Measurements from ENCODE around the gene DAND5. TPM values are rescaled to one million over a fixed set of nuclear protein-coding genes. Genes with fewer than 3 reads are reported as not detected.

Gene DAND5, protein sequence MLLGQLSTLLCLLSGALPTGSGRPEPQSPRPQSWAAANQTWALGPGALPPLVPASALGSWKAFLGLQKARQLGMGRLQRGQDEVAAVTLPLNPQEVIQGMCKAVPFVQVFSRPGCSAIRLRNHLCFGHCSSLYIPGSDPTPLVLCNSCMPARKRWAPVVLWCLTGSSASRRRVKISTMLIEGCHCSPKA
- not detected for polyA plus RNA-seq (ENCODE audit: low read depth in 6 of 6)

DNA sequence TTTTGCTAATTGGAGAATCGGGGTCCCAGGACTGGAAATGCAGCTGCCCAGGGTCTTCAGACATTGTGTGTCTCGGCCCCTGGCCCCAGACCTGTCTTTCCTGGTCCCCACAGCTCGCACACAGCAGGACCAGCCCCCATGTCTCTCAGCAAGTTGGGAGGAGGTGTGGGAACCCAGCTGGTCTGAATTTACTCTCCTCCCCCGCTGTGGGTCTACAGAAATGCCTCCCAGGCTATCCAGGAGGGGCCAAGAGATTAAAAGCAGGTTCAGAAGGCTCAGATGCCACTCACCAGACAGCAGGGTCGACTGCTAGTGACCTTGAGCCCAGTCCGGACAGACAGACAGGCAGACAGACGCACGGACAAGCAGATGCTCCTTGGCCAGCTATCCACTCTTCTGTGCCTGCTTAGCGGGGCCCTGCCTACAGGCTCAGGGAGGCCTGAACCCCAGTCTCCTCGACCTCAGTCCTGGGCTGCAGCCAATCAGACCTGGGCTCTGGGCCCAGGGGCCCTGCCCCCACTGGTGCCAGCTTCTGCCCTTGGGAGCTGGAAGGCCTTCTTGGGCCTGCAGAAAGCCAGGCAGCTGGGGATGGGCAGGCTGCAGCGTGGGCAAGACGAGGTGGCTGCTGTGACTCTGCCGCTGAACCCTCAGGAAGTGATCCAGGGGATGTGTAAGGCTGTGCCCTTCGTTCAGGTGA is at the start of gene DAND5:
TSS of gene DAND5 (plus strand) at position 285 of the 697 bp plus-strand sequence. CDS start at position 370, 85 bp downstream.
- no peaks in the 10 kb centered on the region for H3K27me3 Mint-ChIP-seq
- DNase-seq = no peak
- H3K36me3 Mint-ChIP-seq = no peaks in the 10 kb centered on the region
- no peak for ATAC-seq (ENCODE audit: low read depth in 2 of 2)
- H3K4me3 Mint-ChIP-seq = peak within 1 kb of the TSS in 2 of 8 donors; percentile 5 to 39
- H3K27ac Mint-ChIP-seq = no peak within 1 kb of the TSS
- H3K4me1 Mint-ChIP-seq = peaks cover 8 to 12% (median 8%) of the 10 kb centered on the region in 3 donors
- H3K9me3 Mint-ChIP-seq = no peaks in the 10 kb centered on the region

DNA sequence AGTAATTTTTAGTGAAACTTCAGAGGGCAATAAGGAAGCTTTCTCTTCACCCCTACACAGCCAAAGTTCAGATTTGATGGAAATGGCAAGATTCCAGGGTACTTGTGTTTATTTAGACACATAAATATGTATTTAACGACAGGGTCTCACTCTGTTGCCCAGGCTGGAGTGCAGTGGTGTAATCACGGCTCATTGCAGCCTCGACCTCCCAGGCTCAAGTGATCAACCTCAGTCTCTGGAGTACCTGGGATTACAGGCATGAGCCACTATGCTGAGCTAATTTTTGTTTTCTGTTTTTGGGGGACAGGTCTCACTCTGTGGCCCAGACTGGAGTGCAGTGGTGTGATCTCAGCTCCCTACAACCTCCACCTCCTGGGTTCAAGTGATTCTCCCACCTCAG is 48.3 kb upstream of the DAND5 start:
- no peak overlapping the region for H3K4me3 Mint-ChIP-seq
- no peak for DNase-seq
- H3K4me1 Mint-ChIP-seq = peaks cover 12 to 14% (median 12%) of the 10 kb centered on the region in 3 donors
- H3K27ac Mint-ChIP-seq = peak overlapping the region in 3 of 6 donors; percentile 67 to 95 (median 94)
- no peak for ATAC-seq (ENCODE audit: low read depth in 2 of 2)
- H3K36me3 Mint-ChIP-seq = peaks cover 5 to 9% of the 10 kb centered on the region in 2 donors
- H3K9me3 Mint-ChIP-seq = no peaks in the 10 kb centered on the region
- no peaks in the 10 kb centered on the region for H3K27me3 Mint-ChIP-seq

DNA sequence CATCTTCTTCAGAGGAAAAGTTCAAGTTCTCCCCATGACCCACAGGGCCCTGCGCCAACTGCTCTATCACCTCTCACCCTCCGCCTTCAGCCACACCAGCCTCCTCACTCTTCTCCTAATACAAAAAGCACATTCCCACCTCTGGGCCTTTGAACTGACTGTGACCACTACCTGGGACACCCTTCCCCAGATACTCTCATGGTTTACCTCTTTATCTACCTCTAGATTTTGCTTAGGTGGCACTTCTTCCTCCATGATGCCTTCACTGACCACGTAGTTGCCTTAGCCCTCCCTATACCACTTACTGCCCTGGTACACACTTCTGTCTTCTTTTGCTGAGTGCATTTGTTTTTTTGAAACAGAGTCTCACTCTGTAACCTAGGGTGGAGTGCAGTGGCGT is 46.4 kb upstream of the DAND5 start:
- Mint-ChIP-seq H3K4me3 (peak overlapping the region in 1 of 8 donors; percentile 19), H3K27me3 (no peaks in the 10 kb centered on the region), H3K9me3 (no peaks in the 10 kb centered on the region), H3K4me1 (peaks cover 12 to 17% (median 12%) of the 10 kb centered on the region in 3 donors), H3K36me3 (peaks cover 5 to 9% of the 10 kb centered on the region in 2 donors), H3K27ac (peak overlapping the region in 1 of 6 donors; percentile 82)
- no peak for DNase-seq
- no peak for ATAC-seq (ENCODE audit: low read depth in 2 of 2)

DNA sequence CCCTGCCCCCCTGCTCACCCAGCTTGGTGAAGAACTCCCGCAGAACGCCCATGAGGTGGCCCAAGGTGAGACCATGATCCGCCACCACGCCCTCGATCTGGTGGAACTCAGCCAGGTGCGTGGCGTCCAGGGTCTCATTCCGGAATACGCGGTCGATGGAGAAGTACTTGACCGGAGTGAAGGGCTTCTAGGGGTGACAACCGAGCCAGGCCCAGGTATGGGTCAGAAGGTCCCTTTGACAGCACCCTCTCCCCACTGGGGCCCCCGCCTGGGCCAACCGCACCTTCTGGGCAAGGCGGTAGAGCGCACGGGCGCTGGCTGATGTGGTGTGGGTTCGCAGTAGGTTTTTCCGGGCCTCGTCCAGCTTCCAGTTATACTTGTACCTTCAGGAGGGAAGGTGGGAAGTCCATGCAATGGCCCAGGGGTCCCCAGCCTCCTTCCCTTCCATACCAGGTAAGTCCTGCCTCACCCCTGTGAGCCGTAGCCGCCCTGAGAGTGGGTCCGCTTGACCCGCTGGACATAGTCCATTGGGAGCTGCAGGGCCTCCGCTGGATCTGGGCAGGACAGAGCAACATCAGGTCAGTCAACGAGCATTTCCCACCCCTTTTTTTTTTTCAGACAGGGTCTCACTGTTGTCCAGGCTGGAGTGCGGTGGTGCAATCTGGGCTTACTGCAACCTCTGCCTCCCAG is 44.6 kb upstream of the DAND5 start:
- no peak overlapping the region for H3K27ac Mint-ChIP-seq
- H3K4me1 Mint-ChIP-seq = peaks cover 0 to 16% (median 3%) of the 10 kb centered on the region in 3 donors
- ATAC-seq (ENCODE audit: low read depth in 2 of 2) (no peak), DNase-seq (no peak)
- no peaks in the 10 kb centered on the region for H3K27me3 Mint-ChIP-seq
- H3K4me3 Mint-ChIP-seq = no peak overlapping the region
- no peaks in the 10 kb centered on the region for H3K9me3 Mint-ChIP-seq
- peaks cover 9 to 10% of the 10 kb centered on the region in 2 donors for H3K36me3 Mint-ChIP-seq

DNA sequence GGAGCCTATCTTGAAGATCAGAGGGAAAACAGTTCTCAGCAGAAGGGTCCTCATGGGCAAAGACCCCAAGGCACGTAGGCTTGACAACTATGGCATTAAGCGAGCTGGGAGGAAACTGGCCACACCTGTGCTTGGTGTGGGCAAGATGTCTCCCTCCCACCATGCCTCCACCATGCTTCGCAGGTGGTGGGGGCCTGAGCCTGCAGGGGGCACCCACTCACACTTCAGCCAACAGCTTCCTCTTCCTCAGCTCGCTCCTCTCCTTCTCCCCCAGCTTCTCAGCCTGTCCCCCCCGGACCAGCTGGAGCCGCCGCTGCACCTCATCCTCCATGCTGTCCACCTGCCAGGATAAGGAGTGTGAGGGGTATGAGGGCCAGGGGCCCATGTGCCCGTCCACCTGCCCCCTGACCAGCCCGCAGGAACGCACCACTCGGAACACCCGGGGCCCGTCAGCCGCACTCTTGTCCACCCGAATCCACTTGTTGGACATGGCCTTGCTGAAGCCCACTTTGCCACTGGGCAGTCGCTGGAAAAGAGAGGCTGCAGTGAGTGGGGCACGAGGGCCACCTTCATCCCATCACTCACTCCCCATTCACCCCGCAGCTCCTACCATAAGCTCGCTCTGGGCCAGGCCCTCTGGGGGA is 39.3 kb upstream of the DAND5 start:
- H3K4me1 Mint-ChIP-seq = peaks cover 25 to 33% (median 28%) of the 10 kb centered on the region in 3 donors
- H3K36me3 Mint-ChIP-seq = peaks cover 0 to 4% of the 10 kb centered on the region in 2 donors
- ATAC-seq (ENCODE audit: low read depth in 2 of 2) (no peak), DNase-seq (no peak)
- H3K9me3 Mint-ChIP-seq = no peaks in the 10 kb centered on the region
- peak overlapping the region in 1 of 8 donors; percentile 71 for H3K4me3 Mint-ChIP-seq
- no peak overlapping the region for H3K27ac Mint-ChIP-seq
- H3K27me3 Mint-ChIP-seq = no peaks in the 10 kb centered on the region

DNA sequence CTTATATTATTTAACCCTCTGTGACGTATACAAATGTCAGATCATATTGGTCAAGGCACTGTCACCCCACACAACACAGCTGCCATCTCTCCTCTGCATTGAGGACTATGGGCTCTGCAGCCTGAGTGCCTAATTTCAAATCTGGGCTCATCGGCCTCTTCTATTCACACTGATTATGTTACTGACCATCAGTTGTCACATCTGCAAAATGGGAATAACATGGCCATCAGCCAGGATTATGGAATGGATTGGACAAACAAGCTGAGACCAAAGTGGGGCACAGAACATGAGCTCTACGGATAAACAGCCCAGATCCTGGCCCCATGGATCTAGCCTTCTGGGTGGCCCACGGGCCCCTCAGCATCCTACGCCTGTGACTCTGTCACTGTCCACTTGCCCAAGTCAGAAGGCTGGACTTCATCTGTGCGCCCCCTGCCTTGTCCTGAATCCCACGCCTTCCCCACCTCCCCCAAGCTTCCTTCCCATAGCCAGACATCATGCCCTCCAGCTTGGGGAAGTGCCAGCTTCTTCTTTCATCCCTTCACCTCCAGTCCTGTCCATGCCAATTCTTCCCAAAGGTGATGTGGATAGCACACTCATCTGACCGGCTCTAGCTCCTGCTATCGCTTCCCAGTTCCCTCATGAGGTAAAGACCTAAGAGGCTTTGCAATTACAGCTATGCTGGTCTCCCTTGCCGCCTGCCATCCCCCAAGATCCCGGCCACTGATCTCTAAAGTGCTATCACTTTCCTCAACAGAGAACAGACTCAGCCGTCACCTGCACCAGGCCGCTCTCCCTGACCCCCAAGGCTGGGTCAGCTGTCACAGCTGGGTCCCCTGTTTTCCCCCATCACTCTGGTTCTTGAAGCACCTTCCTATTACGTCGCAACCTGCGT is 36.7 kb upstream of the DAND5 start:
- Mint-ChIP-seq H3K4me3 (peak overlapping the region; percentile 94 to 99 (median 97)), H3K4me1 (peaks cover 36 to 46% (median 38%) of the 10 kb centered on the region in 3 donors), H3K27ac (peak overlapping the region; percentile 82 to 98 (median 95)), H3K36me3 (peaks cover 0 to 4% of the 10 kb centered on the region in 2 donors), H3K27me3 (no peaks in the 10 kb centered on the region), H3K9me3 (no peaks in the 10 kb centered on the region)
- DNase-seq (peak; percentile 51), ATAC-seq (ENCODE audit: low read depth in 2 of 2) (no peak)

DNA sequence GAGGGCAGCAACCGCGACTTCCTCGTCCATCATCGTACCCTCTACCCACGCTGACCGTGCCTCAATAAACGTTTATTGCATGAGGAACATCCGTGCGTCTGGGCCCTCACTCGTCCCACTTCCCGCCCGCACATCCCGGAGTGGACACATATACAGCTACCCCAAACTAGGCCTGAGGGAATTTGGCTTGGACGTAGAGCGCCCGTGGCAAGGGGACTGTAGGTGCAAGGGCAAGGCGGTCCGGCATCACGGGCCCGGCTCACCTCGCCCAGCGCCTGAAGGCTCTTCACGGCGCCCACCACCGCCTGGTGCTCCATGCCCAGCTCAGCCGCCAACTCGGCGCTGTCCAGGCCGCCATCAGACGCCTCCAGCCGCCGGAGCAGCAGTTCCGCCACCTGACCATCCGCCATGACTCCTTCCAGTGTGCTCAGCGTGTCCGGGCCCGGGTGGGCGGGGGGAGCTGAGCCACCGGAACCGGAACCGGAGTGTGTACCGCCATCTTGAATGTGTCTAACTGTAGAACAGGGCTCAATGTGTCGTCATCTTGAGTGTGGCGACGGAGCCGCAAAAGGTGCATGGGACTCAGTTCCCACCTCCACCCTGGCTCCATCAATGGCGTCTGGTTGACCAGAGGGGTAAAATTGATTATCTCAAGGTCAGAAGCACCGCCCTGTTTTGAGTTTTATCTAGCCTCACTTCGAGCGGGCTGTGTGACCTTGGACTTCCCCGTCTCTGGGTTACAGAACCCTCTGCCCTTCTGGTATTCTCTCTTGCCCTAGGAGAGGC is 35.9 kb upstream of the DAND5 start, which contains the start of gene FARSA:
TSS of gene FARSA (minus strand) at position 425 of the 786 bp plus-strand sequence. CDS start at position 410, 15 bp downstream.
- ATAC-seq (ENCODE audit: low read depth in 2 of 2) = peak; percentile 56
- H3K27me3 Mint-ChIP-seq = no peaks in the 10 kb centered on the region
- peak; percentile 86 for DNase-seq
- no peaks in the 10 kb centered on the region for H3K9me3 Mint-ChIP-seq
- H3K4me1 Mint-ChIP-seq = peaks cover 42 to 52% (median 43%) of the 10 kb centered on the region in 3 donors
- peak within 1 kb of the TSS; percentile 90 to 98 (median 96) for H3K27ac Mint-ChIP-seq
- H3K4me3 Mint-ChIP-seq = peak within 1 kb of the TSS; percentile 94 to 99 (median 97)
- H3K36me3 Mint-ChIP-seq = peaks cover 0 to 4% of the 10 kb centered on the region in 2 donors

DNA sequence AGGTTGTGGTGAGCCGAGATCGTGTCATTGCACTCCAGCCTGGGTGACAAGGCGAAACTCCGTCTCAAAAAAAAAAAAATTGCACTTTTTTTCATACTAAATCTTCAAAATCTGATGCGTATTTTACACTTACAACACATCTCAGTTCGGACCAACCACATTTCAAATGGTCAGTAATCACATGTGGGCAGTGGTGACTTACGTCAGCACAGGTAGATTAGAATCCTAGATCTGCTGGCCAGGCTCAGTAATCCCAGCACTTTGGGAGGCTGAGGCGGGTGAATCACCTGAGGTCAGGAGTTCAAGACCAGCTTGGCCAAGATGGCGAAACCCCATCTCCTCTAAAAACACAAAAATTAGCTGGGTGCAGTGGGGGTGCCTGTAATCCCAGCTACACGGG is 34.3 kb upstream of the DAND5 start:
- Mint-ChIP-seq H3K9me3 (no peaks in the 10 kb centered on the region), H3K4me1 (peaks cover 51 to 66% (median 58%) of the 10 kb centered on the region in 3 donors), H3K27me3 (no peaks in the 10 kb centered on the region), H3K4me3 (peak overlapping the region in 3 of 8 donors; percentile 45 to 80 (median 59)), H3K36me3 (peaks cover 5 to 7% of the 10 kb centered on the region in 2 donors), H3K27ac (no peak overlapping the region)
- DNase-seq (no peak), ATAC-seq (ENCODE audit: low read depth in 2 of 2) (no peak)

DNA sequence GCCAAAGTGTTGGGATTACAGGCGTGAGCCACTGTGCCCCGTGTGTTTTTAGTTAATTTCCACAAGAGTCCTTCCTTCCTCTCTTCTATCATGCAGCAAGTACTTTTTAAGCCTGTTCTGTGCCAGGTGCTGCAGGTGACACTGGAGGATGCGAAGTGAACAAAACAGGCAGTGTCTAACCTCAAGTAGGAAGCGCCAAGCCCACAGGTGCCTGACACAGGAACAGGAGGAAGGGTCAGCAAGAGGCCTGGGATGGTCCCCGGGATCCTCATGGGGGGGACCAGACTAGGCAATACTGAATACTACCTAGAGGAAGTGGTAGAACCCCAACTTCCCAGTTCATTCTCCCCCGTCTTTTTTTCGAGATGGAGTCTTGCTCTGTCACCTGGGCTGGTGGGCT is 32.8 kb upstream of the DAND5 start:
- Mint-ChIP-seq H3K27ac (peak overlapping the region in 3 of 6 donors; percentile 14 to 70 (median 50)), H3K9me3 (no peaks in the 10 kb centered on the region)

DNA sequence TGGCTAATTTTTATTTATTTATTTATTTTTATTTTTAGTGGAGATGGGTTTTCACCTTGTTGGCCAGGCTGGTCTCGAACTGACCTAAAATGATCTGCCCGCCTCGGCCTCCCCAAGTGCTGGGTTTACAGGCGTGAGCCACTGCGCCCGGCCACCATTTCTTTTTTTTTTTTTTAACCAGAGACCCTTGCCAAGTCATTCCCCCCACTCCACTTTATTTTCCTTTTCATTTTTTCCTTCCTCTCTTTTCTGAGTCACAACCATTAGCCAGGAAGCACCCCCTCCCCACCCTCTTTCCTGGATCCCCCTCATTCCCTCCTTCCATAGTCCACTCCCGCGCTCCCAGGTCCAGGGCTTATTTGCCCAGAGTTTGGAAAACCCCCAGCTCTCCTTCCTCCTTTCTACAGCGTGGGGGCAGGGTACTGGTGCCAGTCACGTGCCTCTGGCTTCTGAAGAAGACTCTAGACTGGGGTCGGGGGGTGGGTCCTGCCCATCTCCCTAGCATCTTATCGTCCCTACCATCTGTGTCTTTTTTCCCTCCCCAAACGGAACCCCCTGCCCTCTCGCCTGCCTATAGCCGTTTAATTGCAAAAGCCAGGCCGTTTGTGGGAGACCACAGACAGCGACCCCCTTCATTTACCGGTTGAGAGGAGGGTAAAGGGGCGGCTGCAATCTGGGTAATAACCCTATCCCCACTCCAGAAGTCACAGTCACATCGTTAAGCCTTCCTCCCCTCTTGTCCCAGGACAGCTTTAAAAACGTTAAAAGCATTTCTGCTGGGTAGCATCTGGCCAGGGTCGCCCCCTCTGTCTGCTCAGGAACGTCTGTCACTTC is 32.1 kb upstream of the DAND5 start:
- peak overlapping the region; percentile 92 to 99 (median 98) for H3K27ac Mint-ChIP-seq
- ATAC-seq (ENCODE audit: low read depth in 2 of 2) (no peak), DNase-seq (no peak)
- no peaks in the 10 kb centered on the region for H3K9me3 Mint-ChIP-seq
- H3K27me3 Mint-ChIP-seq = no peaks in the 10 kb centered on the region
- H3K4me1 Mint-ChIP-seq = peaks cover 53 to 68% (median 66%) of the 10 kb centered on the region in 3 donors
- H3K36me3 Mint-ChIP-seq = peaks cover 5 to 12% of the 10 kb centered on the region in 2 donors
- peak overlapping the region; percentile 90 to 99 (median 98) for H3K4me3 Mint-ChIP-seq

More for the DNA sequence above, 32.8 kb upstream of the DAND5 start:
- Mint-ChIP-seq H3K4me3 (peak overlapping the region in 7 of 8 donors; percentile 7 to 98 (median 65)), H3K36me3 (peaks cover 5 to 12% of the 10 kb centered on the region in 2 donors), H3K27me3 (no peaks in the 10 kb centered on the region), H3K4me1 (peaks cover 58 to 66% (median 64%) of the 10 kb centered on the region in 3 donors)
- DNase-seq = no peak
- no peak for ATAC-seq (ENCODE audit: low read depth in 2 of 2)
